Fibroblast of villous mesenchyme (primary cell): ENCODE measurements around the gene PAQR7. TPM values are rescaled to one million over a fixed set of nuclear protein-coding genes. Genes with fewer than 3 reads are reported as not detected.

Source experiments
- DNase-seq: peaks from one replicate; pipeline ENCODE4 v3.0.0-alpha.2; 2010; ENCODE audit warnings: low read depth
- H3K4me3 ChIP-seq: 2 replicates; pipeline ENCODE4 v1.5.1; 2011; ENCODE audit warnings: low read depth, mild to moderate bottlenecking, low read length
- CTCF ChIP-seq: IDR thresholded peaks from 2 replicates; pipeline ENCODE4 v1.5.1; 2012; ENCODE audit warnings: low read depth, mild to moderate bottlenecking, low read length; ENCODE audit not compliant: insufficient read depth
- total RNA-seq: library from RNA; depleted of rRNA; stranded (reverse); fragments of >200 nt; gene quantifications from 2 replicates; pipeline ENCODE4 v1.2.3, GENCODE V29; 2012

Gene PAQR7
- total RNA-seq, 1 donor = 16.0 TPM

DNA sequence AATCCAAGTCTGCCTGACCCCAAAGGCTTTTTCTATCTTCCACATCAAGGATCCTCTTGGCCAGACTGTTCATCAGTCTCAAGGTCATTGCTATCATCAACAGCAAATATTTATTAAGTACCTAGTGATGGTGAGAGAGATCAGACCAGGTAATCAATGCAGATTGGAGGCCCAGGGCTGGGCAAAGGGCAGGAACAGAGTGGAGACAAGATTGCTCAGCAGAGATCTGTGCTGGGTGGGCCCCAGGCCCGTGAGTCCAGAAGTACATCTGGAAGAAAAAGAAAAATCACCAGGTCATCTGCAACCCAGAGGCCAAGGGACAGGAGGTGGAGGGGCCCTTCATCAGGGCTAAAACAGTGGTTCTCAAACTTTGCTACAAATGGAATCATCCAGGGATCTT lies 10.1 kb upstream of the PAQR7 start:
- no peak overlapping the region for H3K4me3 ChIP-seq
- no peak for TF ChIP-seq CTCF
- DNase-seq = no peak

GRCh38 chr1:25881266-25881665 lies 5.8 kb upstream of the PAQR7 start:
- no peak overlapping the region for H3K4me3 ChIP-seq
- no peak for TF ChIP-seq CTCF
- no peak for DNase-seq

DNA sequence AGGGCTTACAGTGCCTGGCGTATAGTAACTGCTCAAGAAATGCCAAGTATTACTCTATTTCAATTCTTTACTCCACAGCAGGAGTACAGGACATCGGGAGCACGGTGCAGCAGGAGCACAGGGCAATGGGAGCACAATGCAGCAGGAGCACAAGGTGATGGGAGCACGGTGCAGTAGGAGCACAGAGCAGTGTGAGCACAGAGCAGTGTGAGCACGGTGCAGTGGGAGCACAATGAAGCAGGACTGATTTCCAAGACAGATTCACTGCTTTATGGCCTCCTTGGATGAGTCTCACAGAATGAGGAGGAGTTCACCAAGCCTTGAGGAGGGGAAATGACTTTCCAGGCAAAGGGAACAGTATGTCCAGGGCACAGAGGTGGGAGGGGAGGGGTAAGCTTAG lies 5.0 kb upstream of the PAQR7 start:
- H3K4me3 ChIP-seq = no peak overlapping the region
- DNase-seq = no peak
- TF ChIP-seq CTCF = no peak

- DNase-seq = peak; percentile 33
- no peak overlapping the region for H3K4me3 ChIP-seq
- no peak for TF ChIP-seq CTCF
Observed at GRCh38 chr1:25879675-25880074, 4.2 kb upstream of the PAQR7 start.

GRCh38 chr1:25878690-25879089 lies 3.2 kb upstream of the PAQR7 start:
- no peak for DNase-seq
- no peak for TF ChIP-seq CTCF
- no peak overlapping the region for H3K4me3 ChIP-seq

GRCh38 chr1:25877155-25877554 lies 1.6 kb upstream of the PAQR7 start:
- DNase-seq = no peak
- no peak for TF ChIP-seq CTCF

DNA sequence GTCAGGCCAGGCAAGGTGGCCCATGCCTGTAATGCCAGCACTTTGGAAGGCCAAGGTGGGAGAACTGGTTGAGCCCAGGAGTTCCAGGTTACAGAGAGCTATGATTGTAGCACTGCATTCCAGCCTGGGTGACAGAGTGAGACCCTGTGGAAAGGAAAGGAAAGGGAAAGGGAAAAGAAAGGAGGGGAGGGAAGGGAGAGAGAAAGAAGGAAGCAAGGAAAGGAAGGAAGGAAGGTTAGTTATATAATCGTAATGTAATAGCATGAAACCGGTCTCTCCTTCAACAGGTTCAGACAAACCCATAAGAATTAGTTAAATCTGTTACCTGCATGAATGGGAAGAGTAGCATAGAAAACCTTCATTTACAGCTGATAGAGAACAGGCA lies 1.2 kb upstream of the PAQR7 start:
- H3K4me3 ChIP-seq = no peak overlapping the region
- no peak for DNase-seq
- no peak for TF ChIP-seq CTCF

More at GRCh38 chr1:25877155-25877554, 1.6 kb upstream of the PAQR7 start:
- no peak overlapping the region for H3K4me3 ChIP-seq
